Activated CD8-positive, alpha-beta memory T cell treated with anti-CD3 and anti-CD28 coated beads, Interleukin-2, amount 50 U/mL, for 24 hours (primary cell): ENCODE measurements around the gene SLCO1B1.
"Not testable (repeated sequence)": the region's sequence is repeated elsewhere in the genome, so short reads cannot be mapped to it uniquely, and the experiment has no call there.

Experiments
- DNase-seq: peaks from one replicate; pipeline ENCODE4 v3.0.0-alpha.2; 2020; ENCODE audit errors: extremely low read depth

SLCO1B1 gene

DNA sequence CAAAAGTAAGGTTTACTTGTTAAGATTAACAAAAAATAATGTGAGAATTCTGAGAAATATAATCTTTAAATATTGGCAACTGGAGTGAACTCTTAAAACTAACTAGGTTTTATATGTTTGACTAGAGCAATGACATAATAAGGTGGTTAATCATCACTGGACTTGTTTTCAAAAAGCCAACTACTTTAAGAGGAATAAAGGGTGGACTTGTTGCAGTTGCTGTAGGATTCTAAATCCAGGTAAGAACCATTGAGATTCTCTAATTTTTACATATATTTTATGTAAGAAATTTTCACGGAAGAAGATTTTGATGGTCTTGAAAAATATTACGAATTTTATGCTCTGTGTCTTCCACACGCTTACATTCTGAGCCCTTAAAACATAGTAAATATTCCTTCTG, at the start of gene SLCO1B1:
TSS of gene SLCO1B1 (plus strand) at position 197 of the 400 bp plus-strand sequence. CDS start 10,381 bp downstream, outside the sequence.
- no peak for DNase-seq

- DNase-seq, result not testable (repeated sequence)
These were observed 46.2 kb upstream of the SLCO1B1 start for GRCh38 chr12:21084753-21085152.

DNA sequence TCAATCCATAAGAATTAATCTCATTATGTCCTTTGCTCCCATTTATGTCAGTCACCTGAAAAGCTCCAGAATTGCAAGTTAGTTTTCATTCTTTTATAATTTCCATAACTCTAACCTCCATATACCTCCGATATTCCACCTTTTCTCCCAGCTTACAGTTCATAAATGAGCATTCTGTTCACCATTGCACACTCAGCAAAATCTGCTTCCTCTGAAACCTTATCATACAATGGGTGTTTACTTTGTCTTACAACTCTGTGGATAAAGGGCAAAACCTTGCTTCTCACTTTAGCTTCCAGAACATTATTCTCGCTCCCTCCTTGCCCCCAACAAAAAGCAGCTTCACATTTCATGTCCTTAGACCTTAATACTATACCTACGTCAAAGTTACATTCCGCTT, 19.3 kb upstream of the SLCO1B1 start:
- DNase-seq, result no peak

- no peak for DNase-seq
These were observed 17.7 kb upstream of the SLCO1B1 start for GRCh38 chr12:21113266-21113665.

GRCh38 chr12:21117995-21118394, 13.0 kb upstream of the SLCO1B1 start:
- no peak for DNase-seq

- no peak for DNase-seq
These were observed 12.2 kb upstream of the SLCO1B1 start for GRCh38 chr12:21118760-21119159.

- no peak for DNase-seq
These were observed 1.6 kb upstream of the SLCO1B1 start for GRCh38 chr12:21129351-21129750.

DNA sequence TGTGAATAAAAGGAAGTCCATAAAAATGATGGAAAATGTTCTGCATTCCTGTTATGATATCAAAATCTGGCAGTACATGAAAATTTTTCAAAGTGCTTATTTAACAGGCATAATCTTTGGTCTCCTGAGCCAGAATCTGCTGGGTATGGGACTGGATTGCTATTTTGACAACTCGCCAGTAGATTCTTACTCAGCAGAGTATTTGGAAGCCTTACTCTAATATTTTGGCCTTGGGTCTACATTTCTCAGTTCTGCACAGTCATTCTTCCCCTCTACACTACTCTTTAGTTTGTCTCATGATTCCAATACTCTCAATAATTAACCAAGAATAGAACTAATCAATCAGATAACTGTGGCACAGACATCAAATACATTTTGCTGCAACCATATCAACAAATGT, 1.1 kb upstream of the SLCO1B1 start:
- DNase-seq, result no peak

- not testable (repeated sequence) for DNase-seq
These were observed 6.5 kb downstream of the SLCO1B1 start for GRCh38 chr12:21137318-21137999.

DNA sequence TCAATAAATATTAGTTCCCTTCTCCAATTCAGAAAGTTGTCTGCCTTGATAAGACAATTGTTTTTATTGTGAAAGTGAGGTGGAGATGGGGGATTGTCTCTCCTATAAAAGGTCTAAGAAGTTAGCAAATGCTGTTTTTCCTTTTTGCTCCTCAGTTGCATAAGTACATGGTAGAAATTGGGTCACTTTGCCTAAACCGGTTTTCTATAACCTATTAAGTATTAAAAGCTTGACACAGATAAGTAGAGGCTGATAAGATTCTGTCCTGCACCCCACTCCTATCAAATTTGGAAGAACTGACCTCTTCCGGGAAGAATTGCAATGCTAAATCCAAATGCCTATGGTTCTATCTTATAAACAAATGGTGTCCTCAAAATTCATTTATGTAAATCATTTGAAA, 7.0 kb downstream of the SLCO1B1 start:
- no peak for DNase-seq

DNA sequence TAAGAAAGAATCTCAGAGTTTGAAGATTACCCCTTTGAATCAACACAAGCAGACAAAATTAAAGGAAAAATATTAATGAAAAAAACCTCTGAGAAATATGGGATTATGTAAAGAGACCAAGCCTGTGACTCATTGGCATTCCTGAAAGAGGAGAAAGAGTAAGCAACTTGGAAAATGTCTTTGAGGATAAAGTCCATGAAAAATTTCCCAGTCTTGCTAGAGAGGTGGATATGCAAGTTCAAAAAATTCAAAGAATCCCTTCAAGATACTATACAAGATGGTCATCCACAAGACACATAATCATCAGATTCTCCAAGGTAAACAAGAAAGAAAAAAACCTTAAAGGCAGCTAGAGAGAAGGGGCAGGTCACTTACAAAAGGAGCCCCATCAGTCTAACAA, 13.3 kb downstream of the SLCO1B1 start:
- DNase-seq, result no peak

DNA sequence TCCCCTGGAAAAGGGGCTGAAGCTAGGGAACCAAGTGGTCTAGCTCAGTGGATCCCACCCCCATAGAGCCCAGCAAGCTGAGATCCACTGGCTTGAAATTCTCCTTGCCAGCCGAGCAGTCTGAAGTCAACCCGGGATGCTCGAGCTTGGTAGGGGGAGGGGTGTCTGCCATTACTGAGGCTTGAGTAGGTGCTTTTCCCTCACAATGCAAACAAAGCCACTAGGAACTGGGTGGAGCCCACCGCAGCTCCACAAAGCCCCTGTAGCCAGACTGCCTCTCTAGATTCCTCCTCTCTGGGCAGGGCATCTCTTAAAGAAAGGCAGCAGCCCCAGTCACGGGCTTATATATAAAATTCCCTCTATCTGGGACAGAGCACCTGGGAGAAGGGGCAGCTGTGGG, 18.9 kb downstream of the SLCO1B1 start:
- not testable (repeated sequence) for DNase-seq

DNA sequence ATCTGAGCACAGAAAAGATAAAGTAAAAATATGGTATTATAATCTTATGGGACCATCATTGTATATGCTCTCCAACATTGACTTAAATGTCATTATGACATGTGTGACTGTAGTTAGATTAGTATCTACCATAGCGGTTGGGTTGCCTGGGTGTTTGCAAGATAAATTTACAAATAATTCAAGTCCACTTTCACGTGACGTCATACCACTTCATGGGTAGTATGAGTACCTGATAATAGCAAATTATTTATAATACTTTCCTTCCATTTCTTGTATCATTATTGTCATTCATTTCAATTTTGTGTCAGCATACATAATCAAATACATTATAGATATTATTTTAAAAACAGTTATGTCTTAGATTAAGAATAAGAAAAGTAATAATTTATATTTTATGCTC, 20.2 kb downstream of the SLCO1B1 start:
- DNase-seq, result no peak

DNA sequence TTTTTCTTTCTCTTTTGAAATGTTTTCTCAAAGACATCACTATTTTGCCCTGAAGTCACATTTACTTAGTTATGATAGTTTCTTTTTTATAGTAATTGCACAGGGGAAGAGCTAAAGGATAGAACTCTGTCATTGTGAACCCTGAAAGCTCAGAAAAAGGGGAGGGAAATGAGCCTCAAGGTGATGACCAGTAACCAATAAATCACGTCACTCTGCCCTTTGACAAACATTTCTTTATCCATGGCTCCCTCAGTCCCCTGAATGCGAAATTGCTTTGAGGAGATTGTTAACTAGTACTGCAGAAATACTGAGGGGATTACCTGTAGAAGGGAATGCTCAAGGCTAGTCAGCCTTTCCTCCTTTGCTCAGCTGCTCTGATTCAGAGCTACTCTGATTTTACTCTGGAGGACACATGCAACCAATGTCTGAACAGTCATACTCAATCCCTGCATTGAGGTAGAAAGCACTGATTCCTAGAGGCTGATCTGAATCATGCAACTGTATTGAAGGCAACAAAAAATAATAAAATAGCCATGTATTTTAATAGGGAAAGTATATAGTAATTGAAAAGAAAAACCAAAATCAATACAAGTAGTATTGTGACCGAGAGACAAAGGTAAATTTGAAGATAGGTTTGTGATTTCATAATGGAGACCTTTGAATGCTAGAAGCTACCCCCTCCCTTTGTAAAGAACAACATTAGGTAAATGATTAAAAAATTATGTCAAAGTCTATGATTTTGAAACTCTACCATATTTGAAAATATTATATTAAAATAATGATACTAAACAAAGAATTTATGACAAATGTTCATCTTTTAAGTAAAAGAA, 24.7 kb downstream of the SLCO1B1 start:
- DNase-seq, result no peak

DNA sequence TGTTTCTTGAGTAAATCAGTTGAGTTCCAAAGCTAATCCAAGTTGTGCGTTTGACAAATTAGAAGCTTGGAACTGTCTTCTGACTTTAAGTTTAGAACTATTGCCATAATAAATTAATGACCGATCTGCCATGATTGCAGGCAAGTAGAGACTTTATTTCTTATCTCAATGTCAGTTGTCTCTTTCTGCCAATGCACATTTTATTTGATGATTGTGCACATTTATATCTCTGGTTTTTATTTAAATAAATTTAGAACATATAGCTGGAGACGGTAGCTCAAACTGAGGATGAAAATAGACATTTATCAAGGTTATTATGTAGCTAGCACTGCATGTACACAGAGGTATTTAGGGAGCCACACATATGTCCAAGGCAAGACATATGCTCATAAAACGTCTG, 34.1 kb downstream of the SLCO1B1 start:
- no peak for DNase-seq

DNA sequence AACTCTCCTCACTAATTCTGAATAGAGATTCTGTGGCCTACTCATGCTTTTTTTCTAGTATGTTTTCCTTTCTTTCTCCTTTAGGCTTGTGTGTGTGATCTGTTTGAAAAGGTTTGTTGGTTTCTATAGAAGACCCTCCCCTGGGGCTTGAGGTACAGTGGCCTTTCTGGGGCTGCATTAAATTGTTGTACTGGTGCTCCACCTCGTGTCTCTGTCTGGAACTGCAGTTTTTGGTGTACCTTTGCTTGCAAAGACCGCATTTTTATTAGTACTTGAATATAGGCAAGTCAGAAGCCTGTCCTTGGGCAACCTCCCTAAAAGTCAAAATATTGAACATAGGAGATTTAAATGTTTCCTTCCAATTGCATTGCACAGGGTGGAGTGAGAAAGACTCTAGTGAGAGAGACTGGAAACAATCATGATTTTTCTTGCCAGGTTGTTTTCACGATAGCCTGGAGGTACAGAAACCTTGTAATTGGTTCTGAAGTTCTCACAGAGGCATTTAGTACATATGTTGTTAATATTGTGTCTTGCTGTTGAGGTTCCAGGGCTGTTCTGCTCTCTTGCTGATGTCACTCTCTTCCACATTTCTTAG, 39.0 kb downstream of the SLCO1B1 start:
- no peak for DNase-seq

DNA sequence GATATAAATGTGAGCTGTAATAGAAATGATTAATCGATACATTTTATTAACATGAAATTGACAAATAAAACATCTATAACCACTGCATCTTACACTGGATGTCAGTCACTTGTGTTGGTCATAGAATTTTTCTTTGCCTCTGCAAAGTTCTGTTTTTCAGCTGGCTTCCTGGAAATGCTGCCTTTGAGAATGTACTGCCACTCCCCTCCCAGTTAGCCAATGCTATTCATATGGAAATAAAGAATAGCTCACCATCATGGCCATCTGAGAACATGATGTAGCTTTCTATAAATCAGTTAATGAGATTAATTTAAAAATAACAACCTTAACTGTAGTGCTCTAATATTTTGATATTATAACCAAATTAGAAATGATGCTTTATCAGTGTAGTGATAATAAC, 41.1 kb downstream of the SLCO1B1 start:
- no peak for DNase-seq

- no peak for DNase-seq
These were observed 52.8 kb downstream of the SLCO1B1 start for GRCh38 chr12:21183721-21184275.

DNA sequence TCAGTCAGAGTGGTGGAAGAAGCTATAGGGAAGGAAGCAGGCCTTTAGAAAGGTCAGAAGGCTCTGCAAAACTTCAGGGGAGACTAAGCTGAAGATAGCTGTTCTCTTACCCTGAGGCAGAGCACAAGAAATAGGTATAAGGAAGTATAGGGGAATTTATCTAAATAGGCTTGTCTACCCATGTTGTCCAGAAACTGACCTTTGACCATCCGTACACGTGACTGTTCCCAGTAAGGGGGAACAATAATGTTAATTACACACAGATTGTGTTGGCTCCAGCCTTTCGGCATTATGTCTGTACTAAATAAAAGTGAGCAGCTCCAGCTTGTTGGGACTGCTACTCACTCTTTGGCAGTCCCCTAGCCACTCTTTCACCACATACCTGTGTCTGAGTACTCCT, 59.0 kb downstream of the SLCO1B1 start:
- DNase-seq, result no peak

GRCh38 chr12:21214433-21214832, 83.4 kb downstream of the SLCO1B1 start:
- DNase-seq, result not testable (repeated sequence)

- DNase-seq, result no peak
These were observed 88.2 kb downstream of the SLCO1B1 start for GRCh38 chr12:21219206-21219605.

GRCh38 chr12:21220266-21220665, 89.3 kb downstream of the SLCO1B1 start:
- DNase-seq, result no peak

GRCh38 chr12:21221072-21221471, 90.1 kb downstream of the SLCO1B1 start:
- no peak for DNase-seq
